ENCODE results near the gene ARMC10. TPM values are rescaled to one million over a fixed set of nuclear protein-coding genes. Genes with fewer than 3 reads are reported as not detected.
A peak's percentile ranks its signal among the peaks of the same experiment; 100 is the strongest.
"Not testable (repeated sequence)": the region's sequence is repeated elsewhere in the genome, so short reads cannot be mapped to it uniquely, and the experiment has no call there.

Gene ARMC10
- total RNA-seq, 1 donor from 2014 or later = 36.6 TPM

DNA sequence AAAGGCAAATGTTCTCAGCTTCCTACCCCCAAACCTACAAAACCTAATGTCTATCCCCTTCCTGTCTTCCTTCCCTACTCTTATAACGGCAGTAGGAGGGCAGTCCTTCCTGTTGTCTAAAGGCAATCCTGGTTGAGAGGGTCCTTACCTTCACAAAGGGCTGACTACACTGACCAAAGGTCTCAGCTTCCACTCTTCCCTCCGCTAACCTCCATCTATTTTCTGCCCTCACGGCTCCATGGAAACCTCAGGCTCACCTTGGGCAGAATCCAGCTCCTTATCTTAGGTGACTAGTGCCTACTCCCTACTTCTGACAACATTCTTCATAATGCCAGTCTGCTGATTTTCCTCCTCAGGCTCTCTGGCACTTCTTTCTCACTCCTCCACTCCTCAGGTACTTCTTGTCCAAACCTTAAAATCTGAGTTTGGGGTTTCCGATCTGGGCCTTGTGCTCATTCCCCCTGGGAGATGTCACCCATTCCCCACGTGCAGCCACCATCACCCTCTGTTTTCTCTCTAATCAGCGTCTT lies 886 bp upstream of the ARMC10 start:
- DNase-seq (ENCODE audit: extremely low spot score in 2 of 2) = peak in 1 of 2 donors; percentile 87
- H3K4me1 ChIP-seq = peaks cover 29% of the 10 kb centered on the region
- H3K27ac ChIP-seq = peak overlapping the region; percentile 81
- TF ChIP-seq, protein P1, sequence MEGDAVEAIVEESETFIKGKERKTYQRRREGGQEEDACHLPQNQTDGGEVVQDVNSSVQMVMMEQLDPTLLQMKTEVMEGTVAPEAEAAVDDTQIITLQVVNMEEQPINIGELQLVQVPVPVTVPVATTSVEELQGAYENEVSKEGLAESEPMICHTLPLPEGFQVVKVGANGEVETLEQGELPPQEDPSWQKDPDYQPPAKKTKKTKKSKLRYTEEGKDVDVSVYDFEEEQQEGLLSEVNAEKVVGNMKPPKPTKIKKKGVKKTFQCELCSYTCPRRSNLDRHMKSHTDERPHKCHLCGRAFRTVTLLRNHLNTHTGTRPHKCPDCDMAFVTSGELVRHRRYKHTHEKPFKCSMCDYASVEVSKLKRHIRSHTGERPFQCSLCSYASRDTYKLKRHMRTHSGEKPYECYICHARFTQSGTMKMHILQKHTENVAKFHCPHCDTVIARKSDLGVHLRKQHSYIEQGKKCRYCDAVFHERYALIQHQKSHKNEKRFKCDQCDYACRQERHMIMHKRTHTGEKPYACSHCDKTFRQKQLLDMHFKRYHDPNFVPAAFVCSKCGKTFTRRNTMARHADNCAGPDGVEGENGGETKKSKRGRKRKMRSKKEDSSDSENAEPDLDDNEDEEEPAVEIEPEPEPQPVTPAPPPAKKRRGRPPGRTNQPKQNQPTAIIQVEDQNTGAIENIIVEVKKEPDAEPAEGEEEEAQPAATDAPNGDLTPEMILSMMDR (IDR thresholded peaks at IDR 0.05) = no peak
- no peak for TF ChIP-seq POLR2A (IDR thresholded peaks at IDR 0.05)
- no peak for TF ChIP-seq POLR2AphosphoS5 (IDR thresholded peaks at IDR 0.05; ENCODE audit: insufficient read depth in 1 of 2, low read depth in 1 of 2)
- H3K9me3 ChIP-seq = no peaks in the 10 kb centered on the region
- H3K4me3 ChIP-seq = peak overlapping the region; percentile 75 to 93
- intact Hi-C loops (cut with DNase I) = no loop called here
- no peaks in the 10 kb centered on the region for H3K36me3 ChIP-seq
- H3K27me3 ChIP-seq = no peaks in the 10 kb centered on the region

DNA sequence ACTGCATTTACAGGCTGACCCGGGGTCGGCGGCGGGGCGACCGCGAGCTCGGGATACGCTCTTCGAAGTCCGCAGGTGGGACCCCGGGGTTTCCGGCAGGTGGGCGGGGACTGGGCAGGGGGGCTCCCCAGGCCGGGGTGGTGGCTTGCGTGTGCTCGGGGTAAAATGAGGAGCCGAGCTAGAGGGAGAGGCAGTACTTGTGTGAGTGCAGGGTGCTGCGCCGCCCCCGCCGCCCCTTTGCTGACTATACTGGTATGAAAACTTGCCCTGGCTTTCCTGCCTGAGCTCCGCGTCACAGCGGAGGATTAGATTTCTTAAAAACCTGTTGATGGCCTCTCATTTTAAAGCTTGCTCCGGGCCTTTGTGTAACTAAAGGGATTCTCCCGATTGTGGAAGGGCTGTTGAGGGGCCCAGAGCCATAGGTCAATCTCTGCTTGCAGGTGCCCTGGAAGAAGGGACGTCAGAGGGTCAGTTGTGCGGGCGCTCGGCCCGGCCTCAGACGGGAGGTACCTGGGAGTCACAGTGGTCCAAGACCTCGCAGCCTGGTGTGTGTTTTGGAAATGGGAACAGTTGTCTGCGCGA lies 488 bp downstream of the ARMC10 start:
- Histone ChIP-seq H3K27ac (peak overlapping the region; percentile 81), H3K4me1 (peaks cover 29% of the 10 kb centered on the region), H3K4me3 (peak overlapping the region; percentile 75 to 93), H3K27me3 (no peaks in the 10 kb centered on the region), H3K36me3 (no peaks in the 10 kb centered on the region), H3K9me3 (no peaks in the 10 kb centered on the region)
- intact Hi-C loops (cut with DNase I) = no loop called here
- DNase-seq (ENCODE audit: extremely low spot score in 2 of 2) = peak in 1 of 2 donors; percentile 87
- TF ChIP-seq POLR2AphosphoS5 (IDR thresholded peaks at IDR 0.05; ENCODE audit: insufficient read depth in 1 of 2, low read depth in 1 of 2) (no peak), POLR2A (IDR thresholded peaks at IDR 0.05) (no peak)
- TF ChIP-seq, protein P1 (IDR thresholded peaks at IDR 0.05) = no peak

DNA sequence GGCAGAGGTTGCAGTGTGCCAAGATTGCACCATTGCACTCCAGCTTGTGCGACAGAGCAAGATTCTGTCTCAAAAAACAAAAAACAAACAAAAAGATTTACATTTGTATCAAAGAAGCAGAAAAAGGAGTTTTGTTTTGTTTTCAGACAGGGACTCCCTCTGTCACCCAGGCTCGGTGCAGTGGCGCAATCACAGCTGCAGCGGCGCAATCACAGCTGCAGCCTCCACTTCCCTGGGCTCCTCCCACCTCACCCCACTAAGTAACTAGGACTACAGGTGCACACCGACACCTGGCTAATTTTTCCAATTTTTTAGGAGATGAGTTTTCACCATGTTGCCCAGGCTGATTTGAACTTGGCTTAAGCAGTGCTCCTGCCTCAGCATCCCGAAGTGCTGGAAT lies 1.8 kb downstream of the ARMC10 start:
- H3K4me3 ChIP-seq = no peak overlapping the region
- intact Hi-C loops (cut with DNase I) = no loop called here
- DNase-seq (ENCODE audit: extremely low spot score in 2 of 2) = no peak
- TF ChIP-seq POLR2A (IDR thresholded peaks at IDR 0.05) = no peak
- TF ChIP-seq, protein P1 (IDR thresholded peaks at IDR 0.05) = no peak
- no peak for TF ChIP-seq POLR2AphosphoS5 (IDR thresholded peaks at IDR 0.05; ENCODE audit: insufficient read depth in 1 of 2, low read depth in 1 of 2)
- H3K27ac ChIP-seq = no peak overlapping the region
- H3K36me3 ChIP-seq = no peaks in the 10 kb centered on the region
- no peaks in the 10 kb centered on the region for H3K9me3 ChIP-seq
- H3K4me1 ChIP-seq = peaks cover 29% of the 10 kb centered on the region
- H3K27me3 ChIP-seq = no peaks in the 10 kb centered on the region

DNA sequence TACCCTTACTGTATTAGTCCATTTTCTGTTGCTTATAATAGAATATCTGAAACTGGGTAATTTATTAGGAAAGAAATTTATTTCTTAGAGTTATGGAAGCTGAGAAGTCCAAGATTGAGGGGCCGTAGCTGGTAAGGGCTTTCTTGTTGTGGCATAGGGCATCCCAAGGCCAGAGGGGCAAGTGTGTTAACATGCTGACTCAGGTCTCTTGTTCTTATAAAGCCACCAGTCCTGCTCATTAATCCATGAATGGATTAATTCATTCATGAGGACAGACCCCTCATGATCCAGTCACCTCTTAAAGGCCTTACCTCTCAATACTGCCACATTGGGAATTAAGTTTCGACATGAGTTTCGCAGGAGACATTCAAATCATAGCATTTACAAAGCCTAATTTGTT lies 2.4 kb downstream of the ARMC10 start:
- no peak for DNase-seq (ENCODE audit: extremely low spot score in 2 of 2)
- Histone ChIP-seq H3K27ac (no peak overlapping the region), H3K36me3 (no peaks in the 10 kb centered on the region), H3K27me3 (no peaks in the 10 kb centered on the region), H3K4me3 (no peak overlapping the region), H3K9me3 (no peaks in the 10 kb centered on the region), H3K4me1 (peaks cover 29% of the 10 kb centered on the region)
- TF ChIP-seq POLR2A (IDR thresholded peaks at IDR 0.05) (no peak), POLR2AphosphoS5 (IDR thresholded peaks at IDR 0.05; ENCODE audit: insufficient read depth in 1 of 2, low read depth in 1 of 2) (no peak)
- TF ChIP-seq, protein P1 (IDR thresholded peaks at IDR 0.05) = no peak
- intact Hi-C loops (cut with DNase I) = no loop called here

DNA sequence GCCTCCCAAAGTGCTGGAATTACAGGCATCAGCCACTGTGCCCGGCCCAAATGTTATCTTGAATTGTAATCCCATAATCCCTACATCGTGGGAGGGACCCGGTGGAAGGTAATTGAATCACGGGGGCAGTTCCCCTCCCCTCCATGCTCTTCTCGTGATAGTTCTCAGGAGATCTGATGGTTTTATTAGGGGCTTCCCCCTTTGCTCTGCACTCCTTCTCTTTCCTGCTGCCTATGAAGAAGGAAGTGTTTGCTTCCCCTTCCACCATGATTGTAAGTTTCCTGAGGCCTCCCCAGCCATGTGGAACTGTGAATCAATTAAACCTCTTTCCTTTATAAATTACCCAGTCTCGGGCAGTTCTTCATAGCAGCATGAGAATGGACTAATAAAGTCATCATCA lies 3.3 kb downstream of the ARMC10 start:
- DNase-seq (ENCODE audit: extremely low spot score in 2 of 2); H3K36me3 ChIP-seq; H3K9me3 ChIP-seq; intact Hi-C loops (cut with DNase I); H3K4me3 ChIP-seq; H3K27me3 ChIP-seq; H3K27ac ChIP-seq: not testable (repeated sequence)
- H3K4me1 ChIP-seq = peaks cover 29% of the 10 kb centered on the region
